ENCODE data around the gene PRR9. TPM values are rescaled to one million over a fixed set of nuclear protein-coding genes. Genes with fewer than 3 reads are reported as not detected.

The PRR9 gene
- total and polyA plus RNA-seq, 12 donors: not detected

DNA sequence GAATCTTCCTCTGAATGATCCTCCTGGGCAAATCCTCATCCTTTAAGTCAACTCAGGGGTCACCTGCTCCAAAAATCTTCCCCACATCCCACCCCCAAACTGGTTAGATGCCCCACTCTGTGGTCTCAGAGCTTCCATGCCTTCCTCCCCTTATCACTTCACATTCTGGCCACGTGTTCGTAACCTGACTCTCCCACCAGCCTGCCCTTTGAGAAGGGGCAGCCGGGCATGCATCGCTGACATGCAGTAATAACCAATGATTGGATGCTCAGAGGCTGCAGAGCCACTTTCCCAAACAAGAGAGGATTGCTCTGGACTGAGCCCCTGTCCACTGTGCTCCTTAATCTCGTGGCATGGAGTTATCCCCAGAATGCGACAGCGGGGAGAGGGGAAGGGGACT lies 7.2 kb upstream of the PRR9 start:
- H3K36me3 ChIP-seq (replicated peaks in 1 of 2): no peaks in the 10 kb centered on the region
- intact Hi-C loops (cut with DNase I): no loop called here

DNA sequence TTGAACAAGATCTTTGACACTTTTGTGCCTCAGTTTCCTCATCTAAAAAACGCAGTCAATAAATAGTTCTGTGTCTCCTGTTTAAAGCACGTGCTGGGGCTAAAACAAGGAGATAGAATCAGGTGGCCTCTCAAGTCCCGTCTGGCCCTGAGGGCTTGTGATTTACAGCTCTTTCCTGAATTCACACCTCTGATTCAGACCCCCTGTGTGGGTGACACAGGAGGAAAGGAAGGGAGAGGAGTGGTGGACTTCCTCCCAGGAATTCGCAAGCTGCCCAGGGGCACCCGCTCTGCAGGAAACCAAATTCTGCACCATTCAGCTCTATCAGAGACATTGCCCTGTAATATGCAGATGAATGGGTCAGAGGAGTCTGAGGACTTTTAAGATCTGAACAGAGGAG lies 5.2 kb upstream of the PRR9 start:
- H3K4me1 ChIP-seq (replicated peaks in 1 of 2): no peaks in the 10 kb centered on the region
- intact Hi-C loops (cut with DNase I): no loop called here
- WGBS, 4 donors: 37 to 65% (median 56%) methylated on average over 5 of the region's 5 CpGs
- H3K4me3 ChIP-seq: no peak overlapping the region
- no peaks in the 10 kb centered on the region for H3K27me3 ChIP-seq
- no peak overlapping the region for H3K27ac ChIP-seq
- TF ChIP-seq POLR2A (IDR thresholded peaks at IDR 0.05): no peak
- TF ChIP-seq, protein P1, sequence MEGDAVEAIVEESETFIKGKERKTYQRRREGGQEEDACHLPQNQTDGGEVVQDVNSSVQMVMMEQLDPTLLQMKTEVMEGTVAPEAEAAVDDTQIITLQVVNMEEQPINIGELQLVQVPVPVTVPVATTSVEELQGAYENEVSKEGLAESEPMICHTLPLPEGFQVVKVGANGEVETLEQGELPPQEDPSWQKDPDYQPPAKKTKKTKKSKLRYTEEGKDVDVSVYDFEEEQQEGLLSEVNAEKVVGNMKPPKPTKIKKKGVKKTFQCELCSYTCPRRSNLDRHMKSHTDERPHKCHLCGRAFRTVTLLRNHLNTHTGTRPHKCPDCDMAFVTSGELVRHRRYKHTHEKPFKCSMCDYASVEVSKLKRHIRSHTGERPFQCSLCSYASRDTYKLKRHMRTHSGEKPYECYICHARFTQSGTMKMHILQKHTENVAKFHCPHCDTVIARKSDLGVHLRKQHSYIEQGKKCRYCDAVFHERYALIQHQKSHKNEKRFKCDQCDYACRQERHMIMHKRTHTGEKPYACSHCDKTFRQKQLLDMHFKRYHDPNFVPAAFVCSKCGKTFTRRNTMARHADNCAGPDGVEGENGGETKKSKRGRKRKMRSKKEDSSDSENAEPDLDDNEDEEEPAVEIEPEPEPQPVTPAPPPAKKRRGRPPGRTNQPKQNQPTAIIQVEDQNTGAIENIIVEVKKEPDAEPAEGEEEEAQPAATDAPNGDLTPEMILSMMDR (IDR thresholded peaks at IDR 0.05): no peak
- H3K9me3 ChIP-seq (replicated peaks in 1 of 3): no peaks in the 10 kb centered on the region
- no peak for DNase-seq
- H3K36me3 ChIP-seq (replicated peaks in 1 of 2): no peaks in the 10 kb centered on the region

More for the DNA sequence above, 7.2 kb upstream of the PRR9 start:
- no peak for TF ChIP-seq POLR2A (IDR thresholded peaks at IDR 0.05)
- TF ChIP-seq, protein P1 (IDR thresholded peaks at IDR 0.05): no peak
- Histone ChIP-seq H3K27ac (no peak overlapping the region), H3K4me3 (no peak overlapping the region), H3K27me3 (no peaks in the 10 kb centered on the region), H3K9me3 (replicated peaks in 1 of 3) (no peaks in the 10 kb centered on the region), H3K4me1 (replicated peaks in 1 of 2) (no peaks in the 10 kb centered on the region)
- DNase-seq: no peak
- WGBS, 4 donors: 65 to 80% (median 70%) methylated on average over 7 of the region's 7 CpGs

DNA sequence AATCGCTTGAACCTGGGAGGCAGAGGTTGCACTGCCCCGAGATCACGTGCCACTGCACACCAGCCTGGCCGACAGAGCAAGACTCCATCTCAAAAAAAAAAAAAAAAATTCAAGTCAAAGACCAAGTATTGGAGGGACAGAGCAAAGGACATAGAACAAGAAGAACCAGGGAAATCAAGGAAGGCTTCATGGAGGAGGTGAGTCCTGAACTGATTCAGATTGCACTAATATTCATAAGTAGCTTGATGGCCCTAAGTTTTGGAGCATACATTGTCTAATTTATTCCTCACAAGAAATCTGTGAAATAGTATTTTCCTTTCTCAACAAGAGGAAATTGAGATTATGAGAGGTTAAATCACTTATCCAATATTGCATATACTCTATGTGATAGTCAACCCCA lies 3.9 kb upstream of the PRR9 start:
- Histone ChIP-seq H3K9me3 (replicated peaks in 1 of 3) (no peaks in the 10 kb centered on the region), H3K4me1 (replicated peaks in 1 of 2) (no peaks in the 10 kb centered on the region), H3K36me3 (replicated peaks in 1 of 2) (no peaks in the 10 kb centered on the region), H3K27me3 (no peaks in the 10 kb centered on the region), H3K27ac (no peak overlapping the region), H3K4me3 (no peak overlapping the region)
- WGBS, 4 donors: 94 to 98% (median 95%) methylated on average over 4 of the region's 4 CpGs
- TF ChIP-seq, protein P1 (IDR thresholded peaks at IDR 0.05): no peak
- no peak for TF ChIP-seq POLR2A (IDR thresholded peaks at IDR 0.05)
- no peak for DNase-seq
- intact Hi-C loops (cut with DNase I): no loop called here

DNA sequence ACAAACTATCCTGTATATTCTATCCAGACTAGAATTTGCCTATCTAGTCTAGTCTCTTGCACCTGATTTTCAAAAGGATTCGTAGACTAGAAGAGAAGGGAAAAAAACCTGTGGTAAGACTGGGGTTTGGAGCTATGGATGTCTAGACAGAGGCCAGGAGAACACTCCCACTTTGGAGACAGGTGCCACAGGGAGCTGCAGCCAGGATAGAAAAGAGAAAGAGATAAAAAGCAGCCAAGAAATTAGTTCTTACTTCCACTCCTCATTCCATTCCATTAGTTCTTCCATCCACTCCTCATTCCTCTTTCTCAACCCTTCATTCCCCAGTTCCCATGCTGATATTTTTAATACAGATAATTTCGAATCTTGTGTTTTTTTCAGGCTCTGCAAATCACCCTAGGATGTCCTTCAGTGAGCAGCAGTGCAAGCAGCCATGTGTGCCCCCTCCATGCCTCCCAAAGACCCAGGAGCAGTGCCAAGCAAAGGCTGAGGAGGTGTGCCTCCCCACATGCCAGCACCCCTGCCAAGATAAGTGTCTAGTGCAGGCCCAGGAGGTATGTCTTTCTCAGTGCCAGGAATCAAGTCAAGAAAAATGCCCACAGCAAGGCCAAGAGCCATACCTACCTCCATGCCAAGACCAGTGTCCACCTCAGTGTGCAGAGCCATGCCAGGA lies 496 bp downstream of the PRR9 start:
- no peaks in the 10 kb centered on the region for H3K27me3 ChIP-seq
- H3K27ac ChIP-seq: no peak overlapping the region
- WGBS, 4 donors: 39 to 59% (median 46%) methylated on average over 2 of the region's 2 CpGs
- intact Hi-C loops (cut with DNase I): no loop called here
- H3K4me3 ChIP-seq: no peak overlapping the region
- H3K9me3 ChIP-seq (replicated peaks in 1 of 3): no peaks in the 10 kb centered on the region
- no peaks in the 10 kb centered on the region for H3K4me1 ChIP-seq (replicated peaks in 1 of 2)
- H3K36me3 ChIP-seq (replicated peaks in 1 of 2): no peaks in the 10 kb centered on the region
- no peak for TF ChIP-seq POLR2A (IDR thresholded peaks at IDR 0.05)
- TF ChIP-seq, protein P1 (IDR thresholded peaks at IDR 0.05): no peak
- DNase-seq: no peak
